ENCODE results near the gene PCDHGB7.
"Not testable (repeated sequence)": the region's sequence is repeated elsewhere in the genome, so short reads cannot be mapped to it uniquely, and the experiment has no call there.

PCDHGB7 gene

GRCh38 chr5:141402553-141403243 is 14.8 kb upstream of the PCDHGB7 start, which contains the start of gene PCDHGA9:
TSS of gene PCDHGA9 (plus strand) at chr5:141402778. CDS start at chr5:141402953, 175 bp downstream.
- DNase-seq (ENCODE audit: low read depth in 1 of 2, low spot score in 1 of 2) = no peak
- Histone ChIP-seq H3K4me3 (replicated peaks; ENCODE audit: insufficient read depth, low read length) (no peak within 1 kb of the TSS), H3K27me3 (ENCODE audit: insufficient read depth, poor library complexity, severe bottlenecking) (no peaks in the 10 kb centered on the region), H3K27ac (replicated peaks) (no peak within 1 kb of the TSS)
- TF ChIP-seq CTCF (IDR thresholded peaks at IDR 0.05; ENCODE audit: insufficient read depth, low read length) = peak; percentile 36
- TF ChIP-seq GABPA (IDR thresholded peaks at IDR 0.05; ENCODE audit: low read depth) = no peak

DNA sequence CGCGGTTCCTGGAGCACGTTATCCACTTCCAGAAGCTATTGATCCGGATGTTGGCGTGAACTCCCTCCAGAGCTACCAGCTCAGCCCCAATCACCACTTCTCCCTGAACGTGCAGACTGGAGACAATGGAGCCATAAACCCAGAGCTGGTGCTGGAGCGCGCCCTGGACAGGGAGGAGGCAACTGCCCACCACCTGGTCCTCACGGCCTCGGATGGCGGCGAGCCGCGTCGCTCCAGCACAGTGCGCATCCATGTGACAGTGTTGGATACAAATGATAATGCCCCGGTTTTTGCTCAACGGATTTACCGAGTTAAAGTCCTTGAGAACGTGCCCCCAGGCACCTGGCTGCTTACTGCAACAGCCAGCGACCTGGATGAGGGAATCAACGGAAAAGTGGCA is 14.1 kb upstream of the PCDHGB7 start:
- no peaks in the 10 kb centered on the region for H3K27me3 ChIP-seq (ENCODE audit: insufficient read depth, poor library complexity, severe bottlenecking)
- TF ChIP-seq SPI1 (IDR thresholded peaks at IDR 0.05; ENCODE audit: borderline replicate concordance, low read depth) = no peak
- TF ChIP-seq CTCF (IDR thresholded peaks at IDR 0.05; ENCODE audit: insufficient read depth, low read length) = no peak
- TF ChIP-seq GABPA (IDR thresholded peaks at IDR 0.05; ENCODE audit: low read depth) = no peak
- no peak for TF ChIP-seq POLR2AphosphoS5 (IDR thresholded peaks at IDR 0.05; ENCODE audit: low read depth)

DNA sequence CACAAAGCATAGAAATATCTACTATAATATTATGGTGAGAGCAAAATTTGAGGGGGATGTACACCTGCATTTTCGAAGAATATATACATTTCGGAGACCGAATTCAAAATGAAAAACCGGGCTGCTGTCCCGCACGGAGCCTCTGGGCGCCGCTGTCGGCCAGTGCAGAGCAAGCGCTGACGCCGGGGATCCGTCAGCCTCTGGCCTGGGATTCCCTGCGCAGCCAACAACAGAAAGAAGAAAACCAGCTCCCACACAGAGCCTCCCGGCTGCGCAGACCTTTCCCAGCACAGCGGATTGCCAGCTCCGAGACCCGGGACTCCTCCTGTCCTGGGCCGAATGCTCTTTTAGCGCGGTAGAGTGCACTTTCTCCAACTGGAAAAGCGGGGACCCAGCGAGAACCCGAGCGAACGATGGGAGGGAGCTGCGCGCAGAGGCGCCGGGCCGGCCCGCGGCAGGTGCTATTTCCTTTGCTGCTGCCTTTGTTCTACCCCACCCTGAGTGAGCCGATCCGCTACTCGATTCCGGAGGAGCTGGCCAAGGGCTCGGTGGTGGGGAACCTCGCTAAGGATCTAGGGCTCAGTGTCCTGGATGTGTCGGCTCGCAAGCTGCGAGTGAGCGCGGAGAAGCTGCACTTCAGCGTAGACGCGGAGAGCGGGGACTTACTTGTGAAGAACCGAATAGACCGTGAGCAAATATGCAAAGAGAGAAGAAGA is 9.5 kb upstream of the PCDHGB7 start, which contains the start of gene PCDHGB6:
Gene PCDHGB6 (plus strand): TSS at position 232 of the 716 bp plus-strand sequence. CDS start 182 bp downstream, at position 414.
- not testable (repeated sequence) for H3K27ac ChIP-seq (replicated peaks); H3K4me3 ChIP-seq (replicated peaks; ENCODE audit: insufficient read depth, low read length); DNase-seq (ENCODE audit: low read depth in 1 of 2, low spot score in 1 of 2); H3K27me3 ChIP-seq (ENCODE audit: insufficient read depth, poor library complexity, severe bottlenecking)

More for the DNA sequence above, 14.1 kb upstream of the PCDHGB7 start:
- Histone ChIP-seq H3K4me3 (replicated peaks; ENCODE audit: insufficient read depth, low read length) (no peak overlapping the region), H3K27ac (replicated peaks) (no peak overlapping the region)
- DNase-seq (ENCODE audit: low read depth in 1 of 2, low spot score in 1 of 2) = no peak

DNA sequence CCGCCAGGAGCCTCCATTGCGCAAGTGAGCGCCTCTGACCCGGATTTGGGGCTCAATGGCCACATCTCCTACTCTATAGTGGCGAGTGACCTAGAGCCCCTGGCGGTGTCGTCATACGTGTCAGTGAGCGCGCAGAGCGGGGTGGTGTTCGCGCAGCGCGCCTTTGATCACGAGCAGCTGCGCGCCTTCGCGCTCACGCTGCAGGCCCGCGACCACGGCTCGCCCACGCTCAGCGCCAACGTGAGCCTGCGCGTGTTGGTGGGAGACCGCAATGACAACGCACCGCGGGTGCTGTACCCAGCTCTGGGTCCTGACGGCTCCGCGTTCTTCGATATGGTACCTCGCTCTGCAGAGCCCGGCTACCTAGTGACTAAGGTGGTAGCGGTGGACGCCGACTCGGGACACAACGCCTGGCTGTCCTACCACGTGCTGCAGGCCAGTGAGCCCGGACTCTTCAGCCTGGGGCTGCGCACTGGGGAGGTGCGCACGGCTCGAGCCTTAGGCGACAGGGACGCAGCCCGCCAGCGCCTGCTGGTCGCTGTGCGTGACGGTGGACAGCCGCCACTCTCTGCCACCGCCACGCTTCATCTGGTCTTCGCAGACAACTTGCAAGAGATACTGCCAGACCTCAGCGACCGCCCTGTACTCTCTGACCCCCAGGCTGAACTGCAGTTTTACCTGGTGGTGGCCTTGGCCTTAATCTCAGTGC is 7.7 kb upstream of the PCDHGB7 start:
- no peak for DNase-seq (ENCODE audit: low read depth in 1 of 2, low spot score in 1 of 2)
- no peak overlapping the region for H3K4me3 ChIP-seq (replicated peaks; ENCODE audit: insufficient read depth, low read length)
- TF ChIP-seq REST (IDR thresholded peaks at IDR 0.05; ENCODE audit: insufficient replicate concordance, low read depth) = no peak
- TF ChIP-seq GABPA (IDR thresholded peaks at IDR 0.05; ENCODE audit: low read depth) = no peak
- no peak for TF ChIP-seq CTCF (IDR thresholded peaks at IDR 0.05; ENCODE audit: insufficient read depth, low read length)
- TF ChIP-seq POLR2AphosphoS5 (IDR thresholded peaks at IDR 0.05; ENCODE audit: low read depth) = no peak
- no peak for TF ChIP-seq SPI1 (IDR thresholded peaks at IDR 0.05; ENCODE audit: borderline replicate concordance, low read depth)
- H3K27ac ChIP-seq (replicated peaks) = no peak overlapping the region
- peaks cover 3% of the 10 kb centered on the region for H3K27me3 ChIP-seq (ENCODE audit: insufficient read depth, poor library complexity, severe bottlenecking)
